Epidermal melanocyte (primary cell): ENCODE data around the gene SPATA33.
"Not testable (repeated sequence)": the region's sequence is repeated elsewhere in the genome, so short reads cannot be mapped to it uniquely, and the experiment has no call there.

Source experiments
- DNase-seq: peaks from one replicate; pipeline ENCODE4 v3.0.0; 2011; ENCODE audit warnings: low spot score; ENCODE audit not compliant: insufficient read length

SPATA33 gene

DNA sequence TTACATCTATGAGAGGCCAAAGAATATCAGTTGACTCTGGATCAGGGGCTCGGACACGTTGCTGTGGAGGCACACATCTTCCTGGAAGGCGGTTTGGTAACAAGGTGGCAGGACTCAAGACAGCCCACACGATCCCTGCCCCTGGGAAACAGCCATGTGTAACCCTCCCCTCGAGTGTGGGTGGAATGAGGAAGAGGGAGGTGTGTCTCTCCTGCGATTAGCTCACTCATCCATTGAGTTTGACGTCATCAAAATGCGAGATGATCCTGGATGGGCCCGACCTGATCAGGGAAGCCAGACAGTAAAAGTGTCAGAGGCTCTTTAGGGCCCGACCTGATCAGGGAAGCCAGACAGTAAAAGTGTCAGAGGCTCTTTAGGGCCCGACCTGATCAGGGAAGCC is 6.6 kb downstream of the SPATA33 start:
- DNase-seq, result not testable (repeated sequence)

DNA sequence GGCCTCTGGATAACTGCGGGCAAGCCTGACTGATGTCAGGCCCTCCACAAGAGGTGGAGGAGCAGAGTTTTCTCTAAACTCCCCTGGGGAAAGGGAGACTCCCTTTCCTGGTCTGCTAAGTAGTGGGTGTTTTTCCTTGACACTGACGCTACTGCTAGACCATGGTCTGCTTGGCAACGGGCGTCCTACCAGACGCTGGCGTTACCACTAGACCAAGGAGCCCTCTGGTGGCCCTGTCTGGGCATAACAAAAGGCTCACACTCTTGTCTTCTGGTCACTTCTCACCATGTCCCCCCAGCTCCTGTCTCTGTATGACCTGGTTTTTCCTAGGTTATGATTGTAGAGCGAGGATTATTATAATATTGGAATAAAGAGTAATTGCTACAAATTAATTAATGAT is 9.4 kb downstream of the SPATA33 start:
- DNase-seq, result not testable (repeated sequence)

DNA sequence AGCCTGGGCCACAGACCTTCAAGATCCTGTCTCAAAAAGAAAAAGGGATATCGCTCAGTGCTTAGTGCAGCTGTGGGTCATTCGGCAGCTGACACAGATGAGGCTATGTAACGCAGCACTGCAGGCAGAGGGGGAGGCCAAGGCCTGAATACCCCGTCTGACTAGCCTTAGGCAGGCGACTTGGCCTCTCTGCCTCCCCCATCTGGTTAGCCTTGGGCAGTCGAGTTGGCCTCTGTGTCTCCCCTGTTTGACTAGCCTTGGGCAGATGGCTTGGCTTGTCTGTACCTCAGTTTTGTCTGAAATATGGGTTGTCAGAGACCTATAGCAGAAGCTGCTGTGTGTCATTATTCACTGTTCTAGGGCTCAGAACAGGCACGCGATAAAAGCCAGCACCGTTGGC is 10.0 kb downstream of the SPATA33 start:
- DNase-seq, result no peak

GRCh38 chr16:89668790-89669158 is 11.1 kb downstream of the SPATA33 start:
- DNase-seq, result no peak

DNA sequence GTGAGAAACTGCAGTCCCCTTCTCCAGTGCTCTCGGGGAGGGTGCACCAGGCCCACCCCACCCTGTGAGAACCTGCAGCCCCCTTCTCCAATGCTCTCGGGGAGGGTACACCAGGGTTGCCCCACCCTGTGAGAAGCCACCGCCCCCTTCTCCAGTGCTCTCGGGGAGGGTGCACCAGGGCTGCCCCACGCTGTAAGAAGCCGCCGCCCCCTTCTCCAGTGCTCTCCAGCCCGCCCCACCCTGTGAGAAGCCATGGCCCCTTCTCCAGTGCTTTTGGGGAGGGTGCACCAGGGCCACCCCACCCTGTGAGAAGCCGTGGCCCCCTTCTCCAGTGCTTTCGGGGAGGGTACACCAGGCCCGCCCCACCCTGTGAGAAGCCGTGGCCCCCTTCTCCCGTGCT is 12.1 kb downstream of the SPATA33 start:
- no peak for DNase-seq

GRCh38 chr16:89670496-89671431 is 13.1 kb downstream of the SPATA33 start:
- DNase-seq, result no peak

DNA sequence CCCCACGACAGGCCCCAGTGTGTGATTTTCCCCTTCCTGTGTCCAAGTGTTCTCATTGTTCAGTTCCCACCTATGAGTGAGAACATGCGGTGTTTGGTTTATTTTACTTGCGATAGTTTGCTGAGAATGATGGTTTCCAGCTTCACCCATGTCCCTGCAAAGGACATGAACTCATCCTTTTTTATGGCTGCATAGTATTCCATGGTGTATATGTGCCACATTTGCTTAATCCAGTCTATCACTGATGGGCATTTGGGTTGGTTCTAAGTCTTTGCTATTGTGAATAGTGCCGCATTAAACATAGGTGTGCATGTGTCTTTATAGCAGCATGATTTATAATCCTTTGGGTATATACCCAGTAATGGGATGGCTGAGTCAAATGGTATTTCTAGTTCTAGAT is 13.9 kb downstream of the SPATA33 start:
- not testable (repeated sequence) for DNase-seq

DNA sequence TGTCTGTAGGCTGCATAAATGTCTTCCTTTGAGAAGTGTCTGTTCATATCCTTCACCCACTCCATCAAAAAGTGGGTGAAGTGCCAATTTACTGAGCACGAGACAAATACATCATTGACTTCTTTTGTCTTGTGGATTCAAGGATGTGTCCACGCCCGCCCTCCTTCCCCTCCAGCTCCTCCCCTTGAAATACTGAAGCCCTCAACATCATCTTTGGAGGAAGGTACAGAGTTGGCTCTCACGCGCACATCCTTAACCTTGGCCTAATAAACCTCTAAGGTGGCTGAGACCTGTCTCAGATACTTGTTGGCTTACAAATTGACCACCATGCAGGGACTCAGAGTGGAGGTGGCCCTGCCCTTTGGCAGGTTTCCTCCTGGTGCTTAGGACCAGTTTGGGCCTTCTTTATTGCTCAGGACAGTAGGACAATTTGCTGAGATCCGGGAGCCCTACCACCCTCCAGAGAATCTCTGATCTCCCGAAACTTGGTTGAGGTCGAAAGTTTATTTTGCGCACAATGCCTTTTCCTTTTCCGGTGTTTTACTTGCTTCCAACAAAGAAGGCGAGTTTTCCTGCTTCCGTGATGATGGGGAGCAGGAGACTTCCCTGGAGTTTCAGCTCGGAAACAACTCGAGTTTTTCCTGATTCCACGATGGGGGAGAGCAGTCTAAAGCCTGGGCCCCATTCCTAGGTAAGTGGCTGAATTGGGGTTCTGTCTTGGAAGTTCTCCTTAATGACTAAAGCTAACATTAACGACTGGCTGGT is 14.7 kb downstream of the SPATA33 start:
- no peak for DNase-seq

- no peak for DNase-seq
These were observed 20.6 kb downstream of the SPATA33 start for GRCh38 chr16:89678258-89678657.

- DNase-seq, result peak; percentile 13
These were observed 28.3 kb downstream of the SPATA33 start for GRCh38 chr16:89685916-89686315.

- DNase-seq, result peak; percentile 99
These were observed 29.0 kb downstream of the SPATA33 start, which contains the start of gene CDK10 for GRCh38 chr16:89686520-89687091. Gene CDK10, plus strand, starts transcription at chr16:89686689. Its CDS starts 22 bp downstream, at chr16:89686711.

- DNase-seq, result peak; percentile 16
These were observed 29.7 kb downstream of the SPATA33 start for GRCh38 chr16:89687092-89687940.

DNA sequence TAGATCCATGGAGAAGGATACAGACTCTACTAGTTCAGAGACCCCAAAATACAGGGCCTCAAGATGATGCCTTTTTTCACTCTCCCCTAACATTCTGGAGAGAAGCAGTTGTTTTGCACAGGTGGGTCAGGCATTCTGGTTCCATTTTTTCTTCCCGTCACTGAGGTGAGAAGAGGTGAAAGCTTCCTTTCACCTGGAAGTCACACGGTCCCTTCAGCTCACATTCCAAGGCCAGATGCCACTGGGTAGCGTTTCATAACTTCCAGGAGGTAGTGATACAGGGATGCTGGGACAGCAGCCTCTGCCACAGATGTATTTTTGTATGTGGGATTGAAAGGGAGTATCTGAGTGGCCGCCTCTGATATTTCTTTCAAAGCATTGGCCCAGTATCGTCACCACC is 30.8 kb downstream of the SPATA33 start:
- DNase-seq, result peak; percentile 12

DNA sequence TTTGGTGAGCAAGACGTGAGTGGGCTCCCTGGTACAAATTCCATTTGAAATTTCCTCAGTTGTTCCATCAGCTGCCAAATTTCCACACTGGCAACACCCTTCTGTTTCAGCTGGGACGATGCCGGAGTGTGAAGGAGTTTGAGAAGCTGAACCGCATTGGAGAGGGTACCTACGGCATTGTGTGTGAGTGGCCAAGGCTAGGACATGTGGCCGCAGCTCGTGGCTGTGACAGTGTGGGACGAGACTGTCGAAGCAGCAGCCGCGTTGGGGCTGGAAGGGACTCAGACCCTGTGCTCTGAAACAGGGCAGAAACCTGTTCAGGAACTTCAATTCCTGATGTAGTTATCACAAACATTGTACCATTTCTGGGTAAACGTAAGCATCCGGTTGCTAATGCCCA is 31.5 kb downstream of the SPATA33 start:
- DNase-seq, result peak; percentile 5

GRCh38 chr16:89689621-89690020 is 32.0 kb downstream of the SPATA33 start:
- not testable (repeated sequence) for DNase-seq

- DNase-seq, result peak; percentile 5
These were observed 32.8 kb downstream of the SPATA33 start for GRCh38 chr16:89690392-89690901.

DNA sequence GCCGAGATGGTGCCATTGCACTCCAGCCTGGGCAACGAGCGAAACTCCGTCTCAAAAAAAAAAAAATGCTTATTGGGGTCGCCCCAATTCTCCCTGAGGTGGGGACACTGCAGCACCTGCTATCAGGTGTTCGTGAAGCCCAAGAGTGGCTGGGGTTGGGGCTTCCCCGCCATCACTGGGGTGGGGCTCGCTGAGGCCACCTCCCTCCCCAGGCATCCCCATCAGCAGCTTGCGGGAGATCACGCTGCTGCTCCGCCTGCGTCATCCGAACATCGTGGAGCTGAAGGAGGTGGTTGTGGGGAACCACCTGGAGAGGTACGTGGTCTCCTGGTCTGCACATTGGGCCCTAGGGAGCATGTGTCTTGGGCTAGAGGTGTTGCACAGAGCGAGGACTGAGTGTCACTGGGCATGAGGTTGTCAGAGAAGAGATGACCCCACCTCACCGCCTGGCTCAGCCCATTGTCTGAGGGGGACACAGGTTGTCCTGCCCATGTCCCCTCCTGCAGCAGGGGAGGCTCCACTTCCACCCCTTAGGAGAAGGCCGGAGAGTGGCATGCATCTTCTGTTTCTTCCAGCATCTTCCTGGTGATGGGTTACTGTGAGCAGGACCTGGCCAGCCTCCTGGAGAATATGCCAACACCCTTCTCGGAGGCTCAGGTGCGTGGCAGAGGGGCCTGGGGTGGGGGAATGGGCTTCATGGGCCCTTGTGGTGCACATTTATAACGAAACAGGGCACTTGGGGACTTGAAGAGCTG is 33.8 kb downstream of the SPATA33 start:
- DNase-seq, result peak; percentile 4

- DNase-seq, result peak; percentile 13
These were observed 34.4 kb downstream of the SPATA33 start for GRCh38 chr16:89691986-89692569.

DNA sequence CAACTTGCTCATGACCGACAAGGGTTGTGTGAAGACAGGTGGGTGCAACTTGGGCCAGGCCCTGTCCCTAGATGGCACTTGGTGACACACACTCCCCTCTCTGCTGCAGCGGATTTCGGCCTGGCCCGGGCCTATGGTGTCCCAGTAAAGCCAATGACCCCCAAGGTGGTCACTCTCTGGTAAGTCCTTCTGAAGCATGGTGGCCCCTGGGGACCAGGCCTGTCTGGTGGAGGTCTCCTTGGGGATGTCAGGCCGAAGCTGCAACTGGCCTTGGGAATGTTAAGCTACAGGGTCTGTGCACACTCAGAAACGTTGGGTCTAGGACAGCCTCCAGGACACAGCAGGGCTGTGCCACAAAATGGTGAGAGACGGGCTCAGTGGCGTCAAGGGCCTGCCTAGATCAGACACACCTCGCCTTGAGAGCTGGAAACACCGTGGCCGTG is 35.7 kb downstream of the SPATA33 start:
- peak; percentile 3 for DNase-seq
